ENCODE data around the gene COA7. TPM values are rescaled to one million over a fixed set of nuclear protein-coding genes. Genes with fewer than 3 reads are reported as not detected.
"Not testable (repeated sequence)": the region's sequence is repeated elsewhere in the genome, so short reads cannot be mapped to it uniquely, and the experiment has no call there.

COA7 gene
- total RNA-seq, 1 experiment from 2014 or later, result 43.7 TPM

DNA sequence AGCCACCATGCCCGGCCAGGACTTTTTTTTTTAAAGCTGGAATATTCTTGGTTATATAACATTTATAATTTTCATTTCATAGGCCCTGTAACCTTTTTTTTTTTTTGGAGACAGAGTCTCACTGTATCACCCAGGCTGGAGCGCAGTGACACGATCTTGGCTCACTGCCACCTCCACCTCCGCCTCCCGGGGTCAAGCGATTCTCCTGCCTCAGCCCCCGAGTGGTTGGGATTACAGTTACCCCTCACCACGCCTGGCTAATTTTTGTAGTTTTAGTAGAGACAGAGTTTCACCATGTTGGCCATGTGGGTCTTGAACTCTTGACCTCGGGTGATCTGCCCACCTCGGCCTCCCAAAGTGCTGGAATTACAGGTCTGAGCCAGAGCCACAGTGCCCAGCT is 40.7 kb upstream of the COA7 start:
- Mint-ChIP-seq H3K4me3 (no peak overlapping the region), H3K4me1 (no peaks in the 10 kb centered on the region), H3K36me3 (peaks cover 12% of the 10 kb centered on the region), H3K9me3 (peaks cover 11% of the 10 kb centered on the region), H3K27ac (no peak overlapping the region), H3K27me3 (ENCODE audit: low read depth) (no peaks in the 10 kb centered on the region; the same call in 1 of the 2 replicates)
- DNase-seq (ENCODE audit: low spot score), result no peak
- ATAC-seq, result no peak
- CTCF ChIA-PET, result interaction anchor here (1.4 kb wide), 1 partner anchor 10 kb away, joined by 3 read pairs; no protein-coding TSS in a partner anchor
- POLR2A ChIA-PET, result no interaction called here
- TF ChIP-seq NFATC4 (CRISPR knock-in tag; IDR thresholded peaks at IDR 0.05), result no peak
- TF ChIP-seq, protein P1, sequence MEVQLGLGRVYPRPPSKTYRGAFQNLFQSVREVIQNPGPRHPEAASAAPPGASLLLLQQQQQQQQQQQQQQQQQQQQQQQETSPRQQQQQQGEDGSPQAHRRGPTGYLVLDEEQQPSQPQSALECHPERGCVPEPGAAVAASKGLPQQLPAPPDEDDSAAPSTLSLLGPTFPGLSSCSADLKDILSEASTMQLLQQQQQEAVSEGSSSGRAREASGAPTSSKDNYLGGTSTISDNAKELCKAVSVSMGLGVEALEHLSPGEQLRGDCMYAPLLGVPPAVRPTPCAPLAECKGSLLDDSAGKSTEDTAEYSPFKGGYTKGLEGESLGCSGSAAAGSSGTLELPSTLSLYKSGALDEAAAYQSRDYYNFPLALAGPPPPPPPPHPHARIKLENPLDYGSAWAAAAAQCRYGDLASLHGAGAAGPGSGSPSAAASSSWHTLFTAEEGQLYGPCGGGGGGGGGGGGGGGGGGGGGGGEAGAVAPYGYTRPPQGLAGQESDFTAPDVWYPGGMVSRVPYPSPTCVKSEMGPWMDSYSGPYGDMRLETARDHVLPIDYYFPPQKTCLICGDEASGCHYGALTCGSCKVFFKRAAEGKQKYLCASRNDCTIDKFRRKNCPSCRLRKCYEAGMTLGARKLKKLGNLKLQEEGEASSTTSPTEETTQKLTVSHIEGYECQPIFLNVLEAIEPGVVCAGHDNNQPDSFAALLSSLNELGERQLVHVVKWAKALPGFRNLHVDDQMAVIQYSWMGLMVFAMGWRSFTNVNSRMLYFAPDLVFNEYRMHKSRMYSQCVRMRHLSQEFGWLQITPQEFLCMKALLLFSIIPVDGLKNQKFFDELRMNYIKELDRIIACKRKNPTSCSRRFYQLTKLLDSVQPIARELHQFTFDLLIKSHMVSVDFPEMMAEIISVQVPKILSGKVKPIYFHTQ (CRISPR knock-in tag; IDR thresholded peaks at IDR 0.05), result no peak
- no peak for TF ChIP-seq ETV6 (CRISPR knock-in tag; IDR thresholded peaks at IDR 0.05)

DNA sequence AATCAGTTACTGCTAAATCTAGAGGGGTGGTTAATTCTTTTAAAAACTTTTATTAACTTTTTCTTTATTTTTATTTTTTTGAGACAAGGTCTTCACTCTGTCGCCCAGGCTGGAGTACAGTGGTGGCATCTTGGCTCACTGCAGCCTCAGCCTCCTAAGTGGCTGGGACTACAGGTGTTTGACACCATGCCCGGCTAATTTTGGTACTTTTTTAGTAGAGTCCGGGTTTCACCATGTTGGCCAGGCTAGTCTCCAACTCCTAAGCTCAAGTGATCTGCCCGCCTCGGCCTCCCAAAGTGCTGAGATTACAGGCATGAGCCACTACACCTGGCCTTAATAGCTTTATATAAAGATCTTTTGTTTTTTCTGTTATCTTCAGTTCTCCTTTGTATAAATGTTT is 40.0 kb upstream of the COA7 start:
- ChIA-PET POLR2A (interaction anchor here (0.6 kb wide), 1 partner anchor 152 kb away, joined by 14 read pairs; no protein-coding TSS in a partner anchor), CTCF (interaction anchor here (1.4 kb wide), 1 partner anchor 10 kb away, joined by 3 read pairs; no protein-coding TSS in a partner anchor)
- no peaks in the 10 kb centered on the region for H3K4me1 Mint-ChIP-seq
- DNase-seq (ENCODE audit: low spot score), result no peak
- ATAC-seq, result no peak
- peaks cover 11% of the 10 kb centered on the region for H3K9me3 Mint-ChIP-seq
- TF ChIP-seq, protein P2, sequence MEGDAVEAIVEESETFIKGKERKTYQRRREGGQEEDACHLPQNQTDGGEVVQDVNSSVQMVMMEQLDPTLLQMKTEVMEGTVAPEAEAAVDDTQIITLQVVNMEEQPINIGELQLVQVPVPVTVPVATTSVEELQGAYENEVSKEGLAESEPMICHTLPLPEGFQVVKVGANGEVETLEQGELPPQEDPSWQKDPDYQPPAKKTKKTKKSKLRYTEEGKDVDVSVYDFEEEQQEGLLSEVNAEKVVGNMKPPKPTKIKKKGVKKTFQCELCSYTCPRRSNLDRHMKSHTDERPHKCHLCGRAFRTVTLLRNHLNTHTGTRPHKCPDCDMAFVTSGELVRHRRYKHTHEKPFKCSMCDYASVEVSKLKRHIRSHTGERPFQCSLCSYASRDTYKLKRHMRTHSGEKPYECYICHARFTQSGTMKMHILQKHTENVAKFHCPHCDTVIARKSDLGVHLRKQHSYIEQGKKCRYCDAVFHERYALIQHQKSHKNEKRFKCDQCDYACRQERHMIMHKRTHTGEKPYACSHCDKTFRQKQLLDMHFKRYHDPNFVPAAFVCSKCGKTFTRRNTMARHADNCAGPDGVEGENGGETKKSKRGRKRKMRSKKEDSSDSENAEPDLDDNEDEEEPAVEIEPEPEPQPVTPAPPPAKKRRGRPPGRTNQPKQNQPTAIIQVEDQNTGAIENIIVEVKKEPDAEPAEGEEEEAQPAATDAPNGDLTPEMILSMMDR (IDR thresholded peaks at IDR 0.05), result no peak
- TF ChIP-seq ZNF219 (CRISPR knock-in tag; IDR thresholded peaks at IDR 0.05; ENCODE audit: borderline replicate concordance) (no peak), ZBTB21 (CRISPR knock-in tag; IDR thresholded peaks at IDR 0.05; ENCODE audit: borderline replicate concordance) (no peak), FOXK1 (CRISPR knock-in tag; IDR thresholded peaks at IDR 0.05) (no peak), RELA (CRISPR knock-in tag; IDR thresholded peaks at IDR 0.05; ENCODE audit: borderline replicate concordance) (no peak), ZNF671 (CRISPR knock-in tag; IDR thresholded peaks at IDR 0.05) (no peak), SOX15 (CRISPR knock-in tag; IDR thresholded peaks at IDR 0.05) (no peak), ZNF138 (CRISPR knock-in tag; conservative IDR thresholded peaks at IDR 0.05) (no peak), FOXJ3 (CRISPR knock-in tag; IDR thresholded peaks at IDR 0.05; ENCODE audit: borderline replicate concordance) (no peak), GABPB1 (CRISPR knock-in tag; IDR thresholded peaks at IDR 0.05) (no peak), ZNF416 (CRISPR knock-in tag; IDR thresholded peaks at IDR 0.05) (no peak), HMGA2 (CRISPR knock-in tag; IDR thresholded peaks at IDR 0.05) (no peak), JAZF1 (CRISPR knock-in tag; IDR thresholded peaks at IDR 0.05) (no peak), ZNF263 (CRISPR knock-in tag; IDR thresholded peaks at IDR 0.05; ENCODE audit: low read depth) (no peak), ESRRA (CRISPR knock-in tag; IDR thresholded peaks at IDR 0.05; ENCODE audit: borderline replicate concordance) (no peak), SP1 (CRISPR knock-in tag; conservative IDR thresholded peaks at IDR 0.05) (no peak)
- TF ChIP-seq, protein P3, sequence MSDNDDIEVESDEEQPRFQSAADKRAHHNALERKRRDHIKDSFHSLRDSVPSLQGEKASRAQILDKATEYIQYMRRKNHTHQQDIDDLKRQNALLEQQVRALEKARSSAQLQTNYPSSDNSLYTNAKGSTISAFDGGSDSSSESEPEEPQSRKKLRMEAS (CRISPR knock-in tag; IDR thresholded peaks at IDR 0.05), result no peak
- TF ChIP-seq, protein P4, sequence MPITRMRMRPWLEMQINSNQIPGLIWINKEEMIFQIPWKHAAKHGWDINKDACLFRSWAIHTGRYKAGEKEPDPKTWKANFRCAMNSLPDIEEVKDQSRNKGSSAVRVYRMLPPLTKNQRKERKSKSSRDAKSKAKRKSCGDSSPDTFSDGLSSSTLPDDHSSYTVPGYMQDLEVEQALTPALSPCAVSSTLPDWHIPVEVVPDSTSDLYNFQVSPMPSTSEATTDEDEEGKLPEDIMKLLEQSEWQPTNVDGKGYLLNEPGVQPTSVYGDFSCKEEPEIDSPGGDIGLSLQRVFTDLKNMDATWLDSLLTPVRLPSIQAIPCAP (CRISPR knock-in tag; IDR thresholded peaks at IDR 0.05), result no peak
- TF ChIP-seq, protein P5, sequence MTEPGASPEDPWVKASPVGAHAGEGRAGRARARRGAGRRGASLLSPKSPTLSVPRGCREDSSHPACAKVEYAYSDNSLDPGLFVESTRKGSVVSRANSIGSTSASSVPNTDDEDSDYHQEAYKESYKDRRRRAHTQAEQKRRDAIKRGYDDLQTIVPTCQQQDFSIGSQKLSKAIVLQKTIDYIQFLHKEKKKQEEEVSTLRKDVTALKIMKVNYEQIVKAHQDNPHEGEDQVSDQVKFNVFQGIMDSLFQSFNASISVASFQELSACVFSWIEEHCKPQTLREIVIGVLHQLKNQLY (CRISPR knock-in tag; IDR thresholded peaks at IDR 0.05), result no peak
- TF ChIP-seq, protein P6, sequence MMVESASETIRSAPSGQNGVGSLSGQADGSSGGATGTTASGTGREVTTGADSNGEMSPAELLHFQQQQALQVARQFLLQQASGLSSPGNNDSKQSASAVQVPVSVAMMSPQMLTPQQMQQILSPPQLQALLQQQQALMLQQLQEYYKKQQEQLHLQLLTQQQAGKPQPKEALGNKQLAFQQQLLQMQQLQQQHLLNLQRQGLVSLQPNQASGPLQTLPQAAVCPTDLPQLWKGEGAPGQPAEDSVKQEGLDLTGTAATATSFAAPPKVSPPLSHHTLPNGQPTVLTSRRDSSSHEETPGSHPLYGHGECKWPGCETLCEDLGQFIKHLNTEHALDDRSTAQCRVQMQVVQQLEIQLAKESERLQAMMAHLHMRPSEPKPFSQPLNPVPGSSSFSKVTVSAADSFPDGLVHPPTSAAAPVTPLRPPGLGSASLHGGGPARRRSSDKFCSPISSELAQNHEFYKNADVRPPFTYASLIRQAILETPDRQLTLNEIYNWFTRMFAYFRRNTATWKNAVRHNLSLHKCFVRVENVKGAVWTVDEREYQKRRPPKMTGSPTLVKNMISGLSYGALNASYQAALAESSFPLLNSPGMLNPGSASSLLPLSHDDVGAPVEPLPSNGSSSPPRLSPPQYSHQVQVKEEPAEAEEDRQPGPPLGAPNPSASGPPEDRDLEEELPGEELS (CRISPR knock-in tag; IDR thresholded peaks at IDR 0.05), result no peak
- H3K36me3 Mint-ChIP-seq, result peaks cover 12% of the 10 kb centered on the region
- no peak overlapping the region for H3K27ac Mint-ChIP-seq
- no peak overlapping the region for H3K4me3 Mint-ChIP-seq
- H3K27me3 Mint-ChIP-seq (ENCODE audit: low read depth), result no peaks in the 10 kb centered on the region

DNA sequence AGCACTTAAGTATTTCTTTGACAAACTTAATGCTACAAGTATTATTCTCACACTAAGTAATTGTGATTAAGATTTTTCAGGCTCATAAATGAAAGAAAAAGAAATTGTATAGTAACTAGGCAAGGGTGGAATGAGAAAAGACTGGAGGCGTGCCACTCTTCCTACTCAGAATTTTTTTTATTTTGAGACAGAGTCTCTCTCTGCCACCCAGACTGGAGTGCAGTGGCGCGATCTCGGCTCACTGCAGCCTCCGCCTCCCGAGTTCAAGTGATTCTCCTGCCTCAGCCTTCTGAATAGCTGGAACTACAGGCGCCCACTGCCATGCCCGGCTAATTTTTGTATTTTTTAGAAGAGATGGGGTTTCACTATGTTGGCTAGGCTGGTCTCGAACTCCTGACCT is 37.2 kb upstream of the COA7 start:
- not testable (repeated sequence) for H3K27ac Mint-ChIP-seq, H3K4me3 Mint-ChIP-seq, ATAC-seq

More for the DNA sequence above, 37.2 kb upstream of the COA7 start:
- POLR2A ChIA-PET; H3K27me3 Mint-ChIP-seq (ENCODE audit: low read depth); H3K9me3 Mint-ChIP-seq; H3K36me3 Mint-ChIP-seq; H3K4me1 Mint-ChIP-seq; CTCF ChIA-PET; DNase-seq (ENCODE audit: low spot score): not testable (repeated sequence)
